GM18520 (cell line): ENCODE data around the gene TTC3.
"Not testable (repeated sequence)": the region's sequence is repeated elsewhere in the genome, so short reads cannot be mapped to it uniquely, and the experiment has no call there.

Source experiments
- ATAC-seq: cut with Tn5 transposase; IDR thresholded peaks from one replicate; pipeline ENCODE4 v1.9.1; 2021; ENCODE audit not compliant: unreplicated experiment

The TTC3 gene

DNA sequence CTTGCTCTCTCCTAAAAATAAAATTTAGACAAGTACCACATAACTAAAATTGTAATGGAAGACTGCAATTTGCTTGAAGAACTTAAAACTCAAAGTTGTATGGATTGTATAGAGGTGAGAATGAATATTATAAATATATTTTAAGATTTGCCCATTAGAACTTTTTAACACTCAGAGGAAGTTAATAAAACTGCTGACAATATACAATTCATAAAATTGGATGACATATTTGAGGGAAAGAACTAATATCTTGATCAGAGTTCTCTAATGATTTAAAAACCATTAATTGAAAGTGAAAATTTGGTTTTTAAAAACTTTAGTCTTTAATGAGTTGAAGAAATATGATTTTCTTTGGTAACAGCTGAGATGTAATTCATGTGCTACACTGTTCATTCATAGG is 20.9 kb downstream of the TTC3 start:
- ATAC-seq, result no peak

DNA sequence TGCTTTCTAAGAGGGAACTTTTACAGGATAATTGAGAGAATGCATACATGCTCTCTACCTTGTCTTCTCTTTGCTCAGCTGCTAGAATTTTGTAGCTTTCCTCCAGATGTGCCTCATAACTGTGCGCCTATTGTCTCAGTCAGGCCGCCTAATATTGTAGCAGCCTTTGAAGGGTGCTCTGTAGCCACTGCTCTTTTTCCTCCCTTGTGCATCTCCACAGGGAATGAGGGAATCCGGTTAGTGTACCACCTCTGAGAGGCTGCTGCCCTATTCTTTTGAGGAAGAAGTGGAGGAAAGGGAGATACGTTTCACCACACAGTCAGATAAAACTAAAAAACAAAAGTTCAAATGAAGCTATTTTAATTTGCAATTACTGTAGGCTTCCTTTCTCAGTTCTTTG is 22.8 kb downstream of the TTC3 start:
- no peak for ATAC-seq

GRCh38 chr21:37098751-37099150 is 25.7 kb downstream of the TTC3 start:
- ATAC-seq, result no peak

GRCh38 chr21:37100316-37100715 is 27.3 kb downstream of the TTC3 start:
- no peak for ATAC-seq

DNA sequence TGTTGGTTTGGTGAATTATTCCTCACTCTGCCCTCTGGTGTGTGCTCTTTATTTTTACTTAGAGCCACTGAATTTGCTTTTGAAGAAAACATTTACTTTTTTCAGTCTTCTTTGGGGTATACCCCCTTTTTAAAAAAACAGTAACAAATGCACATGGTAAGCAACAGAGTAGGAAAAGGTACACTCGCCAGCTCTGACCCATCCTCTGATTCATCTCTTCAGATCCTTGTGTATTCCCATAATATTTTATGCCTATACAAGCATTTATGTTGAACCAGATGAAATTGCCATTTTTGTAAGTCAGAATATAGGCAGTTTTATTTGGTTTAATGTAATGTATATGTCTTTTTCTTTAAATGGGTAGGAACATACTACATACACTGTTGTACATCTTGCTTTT is 28.3 kb downstream of the TTC3 start:
- no peak for ATAC-seq

DNA sequence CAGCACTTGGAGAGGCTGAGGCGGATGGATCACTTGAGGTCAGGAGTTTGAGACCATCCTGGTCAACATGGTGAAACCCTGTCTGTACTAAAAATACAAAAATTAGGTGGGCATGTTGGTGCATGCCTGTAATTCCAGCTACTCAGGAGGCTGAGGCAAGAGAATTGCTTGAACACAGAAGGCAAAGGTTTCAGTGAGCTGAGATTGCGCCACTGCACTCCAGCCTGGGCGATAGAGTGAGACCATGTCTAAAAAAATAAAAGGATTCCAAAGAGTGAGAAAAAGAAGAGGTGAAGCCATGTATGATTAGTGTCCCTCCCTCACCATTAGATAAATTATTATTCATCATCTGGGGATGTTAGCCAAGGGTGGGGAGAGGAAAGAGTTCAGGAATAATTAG is 29.7 kb downstream of the TTC3 start:
- not testable (repeated sequence) for ATAC-seq

DNA sequence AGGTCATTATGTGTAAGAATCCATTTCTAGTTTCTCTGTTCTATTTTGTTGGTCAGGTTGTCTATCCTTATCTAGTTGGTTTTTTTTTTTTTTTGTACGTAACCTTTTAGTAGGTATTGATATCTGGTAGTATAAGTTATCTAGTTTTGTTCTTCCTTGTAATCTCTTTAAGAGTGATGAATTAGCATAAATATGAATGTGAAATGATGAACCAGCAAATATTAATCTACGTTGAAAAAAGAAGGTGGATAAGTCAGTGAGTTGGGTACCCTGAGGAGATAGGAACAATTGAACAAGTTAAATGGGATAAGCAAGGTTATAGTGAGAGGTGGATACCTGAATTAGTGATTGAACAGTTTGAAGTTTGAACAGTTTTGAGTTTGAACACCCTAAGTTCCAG is 33.9 kb downstream of the TTC3 start:
- no peak for ATAC-seq

GRCh38 chr21:37111029-37111428 is 38.0 kb downstream of the TTC3 start:
- ATAC-seq, result not testable (repeated sequence)

GRCh38 chr21:37114301-37114700 is 41.2 kb downstream of the TTC3 start:
- ATAC-seq, result not testable (repeated sequence)

DNA sequence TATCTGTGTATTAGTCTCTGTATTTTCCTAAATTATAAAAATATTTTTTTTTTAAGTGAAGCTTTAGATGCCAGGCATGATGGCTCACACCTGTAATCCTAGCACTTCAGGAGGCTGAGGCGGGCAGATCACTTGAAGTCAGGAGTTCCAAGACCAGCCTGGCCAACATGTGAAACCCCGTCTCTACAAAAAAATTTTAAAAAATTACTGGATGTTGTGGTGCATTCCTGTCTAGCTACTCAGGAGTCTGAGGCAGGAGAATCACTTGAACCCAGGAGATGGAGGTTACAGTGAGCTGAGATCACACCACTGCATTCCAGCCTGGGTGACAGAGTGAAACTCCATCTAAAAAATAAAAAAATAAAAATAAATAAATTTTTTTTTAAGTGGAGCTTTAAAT is 43.4 kb downstream of the TTC3 start:
- ATAC-seq, result not testable (repeated sequence)

DNA sequence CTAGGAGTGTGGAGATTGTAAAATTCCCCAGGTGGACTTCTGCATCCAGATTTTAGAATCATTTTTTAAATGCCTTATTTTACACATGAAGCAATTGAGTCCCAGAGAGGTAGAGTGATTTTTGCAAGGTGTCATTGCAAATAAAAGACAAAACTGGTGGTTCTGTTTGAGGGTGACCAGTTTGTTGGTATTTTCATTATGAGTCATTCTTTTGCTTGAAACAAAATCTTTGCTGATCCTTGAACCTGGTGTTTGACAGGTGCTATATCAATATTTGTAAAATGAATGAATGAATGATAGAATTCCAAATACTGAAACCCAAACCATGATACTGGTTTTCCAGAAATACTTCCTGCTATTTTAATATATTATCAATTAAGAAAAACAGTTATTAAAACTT is 44.1 kb downstream of the TTC3 start:
- no peak for ATAC-seq

DNA sequence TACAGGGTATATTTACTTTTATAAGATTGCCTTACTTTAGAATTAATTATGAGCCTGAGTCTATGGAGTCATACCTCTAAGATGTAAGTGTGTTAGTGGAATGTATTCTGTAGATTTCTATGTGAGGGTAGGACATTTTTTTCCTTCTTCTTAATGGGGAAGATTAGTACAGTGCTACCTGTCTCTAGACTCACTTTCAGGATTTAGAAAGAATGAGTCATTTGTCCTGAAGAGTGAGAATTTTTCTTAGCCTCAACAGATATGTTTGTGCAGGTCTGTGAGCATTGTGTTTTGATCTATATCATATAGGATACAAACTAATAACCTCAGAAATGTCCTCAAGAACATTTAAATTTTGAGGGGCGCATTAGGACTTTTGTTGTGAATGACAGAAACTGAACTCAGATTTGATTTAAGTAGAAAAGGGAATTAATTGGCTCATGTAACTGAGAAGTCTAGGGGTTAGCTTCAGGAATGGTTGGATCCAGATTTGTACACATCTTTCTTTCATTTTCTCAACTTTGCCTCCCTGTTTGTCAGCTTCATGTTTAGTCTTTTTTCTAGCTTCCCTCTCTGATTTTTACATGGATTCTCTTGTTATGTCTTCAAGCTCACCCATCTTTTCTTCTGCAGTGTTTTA is 45.3 kb downstream of the TTC3 start:
- ATAC-seq, result no peak

- no peak for ATAC-seq
Measured at GRCh38 chr21:37119421-37120218, 46.6 kb downstream of the TTC3 start.

DNA sequence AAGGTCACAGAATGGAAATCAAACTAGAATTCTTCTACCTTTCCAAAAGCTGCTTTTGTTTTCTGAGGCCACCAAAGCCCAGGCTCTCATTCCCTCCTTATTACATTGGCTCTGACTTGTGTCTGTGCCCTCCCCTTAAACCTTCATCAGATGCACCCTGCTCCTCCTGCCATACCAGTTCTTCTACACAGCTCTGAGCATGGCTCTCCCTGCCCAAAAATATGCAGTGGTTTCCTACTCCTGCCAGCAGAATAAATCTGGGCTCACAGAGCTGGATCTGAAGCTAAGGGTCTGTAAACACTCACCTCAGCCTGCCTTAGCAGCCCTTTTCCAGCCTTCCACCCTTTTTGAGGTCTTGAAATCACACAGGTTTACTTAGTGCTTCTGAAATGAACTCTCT is 55.0 kb downstream of the TTC3 start:
- ATAC-seq, result no peak

DNA sequence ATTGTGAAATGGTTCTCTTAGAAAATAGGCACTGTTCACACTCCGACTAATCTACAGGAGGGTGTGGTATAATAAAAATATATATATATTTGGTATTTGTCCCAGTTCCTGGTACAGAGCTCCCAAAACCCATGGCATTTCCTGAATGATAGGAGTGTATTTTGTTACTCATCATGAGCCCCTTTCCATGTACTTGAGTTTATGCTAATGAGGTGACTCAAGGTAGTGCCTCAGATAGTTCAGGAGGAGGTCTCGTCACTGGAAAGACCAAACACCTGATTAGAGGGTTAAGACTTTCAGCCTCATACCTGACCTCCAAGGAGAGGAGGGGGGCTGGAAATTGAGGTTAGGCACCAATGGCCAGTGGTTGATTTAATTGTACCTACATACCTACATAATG is 57.9 kb downstream of the TTC3 start:
- ATAC-seq, result no peak

DNA sequence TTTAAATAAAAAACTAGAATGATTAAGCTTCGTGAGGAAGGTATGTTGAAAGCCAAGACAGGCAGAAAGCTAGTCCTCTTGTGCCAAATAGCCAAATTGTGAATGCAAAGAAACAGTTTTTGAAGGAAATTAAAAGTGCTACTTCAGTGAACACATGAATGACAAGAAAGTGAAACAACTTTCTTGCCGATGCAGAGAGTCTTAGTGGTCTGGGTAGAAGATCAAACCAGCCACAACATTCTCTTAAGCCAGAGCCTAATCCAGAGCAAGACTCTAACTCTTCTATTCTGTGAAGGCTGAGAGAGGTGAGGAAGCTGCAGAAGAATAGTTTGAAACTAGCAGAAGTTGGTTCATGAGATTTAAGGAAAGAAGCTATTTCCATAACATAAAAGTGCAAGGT is 63.2 kb downstream of the TTC3 start:
- ATAC-seq, result no peak

DNA sequence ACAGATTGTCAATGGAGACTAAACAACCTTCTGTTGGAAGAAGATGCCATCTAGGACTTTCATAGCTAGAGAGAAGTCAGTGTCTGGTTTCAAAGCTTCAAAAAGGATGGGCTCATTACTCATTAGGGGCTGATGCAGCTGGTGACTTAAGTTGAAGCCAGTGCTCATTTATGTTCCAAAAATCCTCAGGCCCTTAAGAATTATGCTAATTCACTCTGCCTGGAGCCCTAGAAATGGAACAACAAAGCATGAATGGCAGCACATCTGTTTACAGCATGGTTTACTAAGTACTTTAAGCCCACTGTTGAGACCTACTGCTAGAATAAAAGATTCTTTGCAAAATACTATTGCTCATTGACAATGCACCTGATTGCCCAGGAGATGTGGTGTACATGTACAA is 63.7 kb downstream of the TTC3 start:
- ATAC-seq, result no peak

DNA sequence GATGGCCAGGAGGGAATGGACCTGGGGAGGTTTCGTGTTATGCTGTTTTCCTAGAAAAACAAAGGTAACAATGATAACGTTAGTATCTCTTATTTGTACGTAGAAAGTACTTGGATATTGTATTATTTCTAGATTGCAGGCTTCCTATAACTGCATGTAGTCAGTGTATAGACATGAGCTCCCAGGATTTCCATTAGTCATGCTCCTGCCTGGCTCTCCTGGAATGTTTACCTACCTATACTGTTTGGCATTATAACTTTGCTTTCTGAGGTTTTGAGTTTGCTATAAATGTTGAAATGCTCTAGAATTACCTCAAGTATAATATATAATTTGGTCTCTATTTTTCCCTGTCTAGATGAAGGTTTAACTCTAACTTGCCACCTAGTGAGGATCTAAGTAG is 66.1 kb downstream of the TTC3 start:
- no peak for ATAC-seq

DNA sequence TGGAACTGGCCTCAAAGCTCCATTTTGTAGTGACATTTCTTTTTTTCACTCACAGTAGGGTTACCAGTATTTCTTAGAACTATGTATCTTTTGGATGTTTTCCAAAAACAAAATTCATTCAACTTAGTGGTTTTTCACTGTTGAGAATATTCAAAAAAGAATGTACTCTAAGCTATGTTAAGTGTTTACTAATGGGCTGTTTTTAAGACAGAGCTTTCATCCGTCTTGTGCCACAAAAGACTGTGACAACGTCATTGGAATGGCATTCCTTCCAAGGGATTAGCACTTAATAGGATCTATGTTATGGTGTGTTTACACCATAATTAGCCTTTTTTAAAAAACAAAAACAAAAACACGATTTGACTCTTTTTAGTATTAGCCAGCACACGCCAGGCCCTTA is 66.8 kb downstream of the TTC3 start:
- ATAC-seq, result no peak

GRCh38 chr21:37143392-37143791 is 70.3 kb downstream of the TTC3 start:
- not testable (repeated sequence) for ATAC-seq

DNA sequence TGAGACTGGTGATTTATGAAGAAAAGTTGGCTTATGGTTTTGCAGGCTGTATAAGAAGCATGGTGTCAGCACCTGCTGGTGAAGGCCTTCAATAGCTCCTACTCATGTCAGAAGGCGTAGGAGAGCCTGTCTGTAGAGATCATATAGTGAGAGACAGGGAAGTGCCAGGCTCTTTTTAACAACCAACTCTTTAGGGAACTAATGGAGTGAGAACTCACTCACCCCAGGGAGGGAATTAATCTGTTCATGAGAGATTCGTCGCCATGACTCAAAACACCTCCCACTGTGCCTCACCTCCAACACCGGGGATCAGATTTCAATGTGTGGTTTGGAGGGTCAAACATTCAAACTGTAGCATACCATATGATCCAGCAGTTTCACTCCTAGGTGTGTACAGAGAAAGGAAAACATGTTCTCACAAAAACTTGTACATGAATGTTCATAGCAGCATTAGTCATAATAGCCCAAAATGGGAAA is 72.6 kb downstream of the TTC3 start:
- no peak for ATAC-seq
